ENCODE data around the gene CIRBP.

CIRBP gene

GRCh38 chr19:1292419-1293151, 23.5 kb downstream of the CIRBP start:
- Histone ChIP-seq H3K9ac (ENCODE audit: low read length) (peak overlapping the region; percentile 44; the same call in 1 of the 2 replicates), H3K27ac (ENCODE audit: low read length) (peak overlapping the region; percentile 7; the same call in 1 of the 2 replicates), H3K9me3 (ENCODE audit: insufficient read depth, low read length) (no peaks in the 10 kb centered on the region), H4K20me1 (ENCODE audit: insufficient read depth, low read length) (no peaks in the 10 kb centered on the region), H3K4me1 (ENCODE audit: low read length) (peaks cover 37% of the 10 kb centered on the region), H2AFZ (ENCODE audit: low read depth, low read length) (peak overlapping the region; percentile 62; the same call in 1 of the 2 replicates), H3K36me3 (replicated peaks; ENCODE audit: low read depth, low read length) (no peaks in the 10 kb centered on the region), H3K79me2 (ENCODE audit: low read length) (no peaks in the 10 kb centered on the region), H3K27me3 (ENCODE audit: low read depth, low read length) (peaks cover 33% of the 10 kb centered on the region), H3K4me2 (ENCODE audit: low read length) (peak overlapping the region; percentile 94), H3K4me3 (ENCODE audit: low read length) (peak overlapping the region; percentile 74)
- TF ChIP-seq EZH2phosphoT487 (IDR thresholded peaks at IDR 0.05; ENCODE audit: low read depth) (no peak), CTCF (IDR thresholded peaks at IDR 0.05; ENCODE audit: low read depth, low read length) (no peak)

DNA sequence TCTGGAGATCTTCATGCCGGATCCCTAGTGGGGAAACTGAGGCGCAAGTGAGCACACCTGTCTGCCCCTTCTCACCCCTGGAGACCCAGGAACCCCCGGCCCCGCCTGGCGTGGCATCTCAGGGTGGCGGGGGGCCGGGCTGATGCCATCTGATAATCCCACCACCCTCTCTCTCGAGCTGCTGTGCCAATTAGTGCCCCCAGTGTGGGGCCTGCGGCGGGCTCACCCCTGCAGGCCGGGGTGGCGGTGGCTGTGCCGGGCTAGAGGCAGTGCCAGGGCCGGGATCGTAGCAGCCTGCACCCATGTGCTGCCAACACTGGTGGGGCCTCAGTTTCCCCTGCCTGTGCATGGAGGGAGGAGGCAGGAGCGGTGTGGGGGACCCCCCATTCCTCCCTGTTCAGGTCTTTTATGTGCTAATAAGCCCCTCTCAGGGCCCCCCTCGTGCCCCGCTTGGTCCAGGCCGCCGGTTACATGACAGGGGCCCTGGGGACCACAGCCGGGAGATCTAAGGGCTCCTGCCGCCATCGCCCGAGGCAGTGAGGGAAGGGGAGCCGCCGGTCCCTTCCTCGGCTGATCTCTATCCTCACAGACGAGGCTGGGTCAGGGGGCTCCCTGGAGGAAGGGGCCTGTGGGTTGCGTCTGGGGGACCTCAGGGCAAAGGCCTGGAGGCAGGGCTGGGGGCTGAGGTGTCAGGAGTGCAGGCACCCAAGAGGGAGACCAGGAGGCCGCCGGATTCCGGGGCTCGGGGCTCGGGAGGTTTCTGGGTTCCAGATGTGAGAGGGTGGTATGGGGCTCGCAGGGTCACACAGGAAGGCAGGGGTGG, 24.9 kb downstream of the CIRBP start:
- H3K4me3 ChIP-seq (ENCODE audit: low read length) = no peak overlapping the region
- peaks cover 33% of the 10 kb centered on the region for H3K27me3 ChIP-seq (ENCODE audit: low read depth, low read length)
- H3K9me3 ChIP-seq (ENCODE audit: insufficient read depth, low read length) = no peaks in the 10 kb centered on the region
- no peak overlapping the region for H3K4me2 ChIP-seq (ENCODE audit: low read length)
- H3K4me1 ChIP-seq (ENCODE audit: low read length) = peaks cover 37% of the 10 kb centered on the region
- no peak overlapping the region for H3K27ac ChIP-seq (ENCODE audit: low read length)
- no peaks in the 10 kb centered on the region for H4K20me1 ChIP-seq (ENCODE audit: insufficient read depth, low read length)
- no peaks in the 10 kb centered on the region for H3K79me2 ChIP-seq (ENCODE audit: low read length)
- no peak overlapping the region for H2AFZ ChIP-seq (ENCODE audit: low read depth, low read length)
- no peak overlapping the region for H3K9ac ChIP-seq (ENCODE audit: low read length)
- TF ChIP-seq EZH2phosphoT487 (IDR thresholded peaks at IDR 0.05; ENCODE audit: low read depth) (no peak), CTCF (IDR thresholded peaks at IDR 0.05; ENCODE audit: low read depth, low read length) (no peak)
- no peaks in the 10 kb centered on the region for H3K36me3 ChIP-seq (replicated peaks; ENCODE audit: low read depth, low read length)

GRCh38 chr19:1294688-1295087, 25.6 kb downstream of the CIRBP start:
- H3K36me3 ChIP-seq (replicated peaks; ENCODE audit: low read depth, low read length) = no peaks in the 10 kb centered on the region
- H3K27me3 ChIP-seq (ENCODE audit: low read depth, low read length) = peaks cover 33% of the 10 kb centered on the region
- H3K9ac ChIP-seq (ENCODE audit: low read length) = no peak overlapping the region
- H3K4me3 ChIP-seq (ENCODE audit: low read length) = no peak overlapping the region
- no peak overlapping the region for H3K27ac ChIP-seq (ENCODE audit: low read length)
- H3K4me1 ChIP-seq (ENCODE audit: low read length) = peaks cover 34% of the 10 kb centered on the region
- H3K9me3 ChIP-seq (ENCODE audit: insufficient read depth, low read length) = no peaks in the 10 kb centered on the region
- no peak overlapping the region for H2AFZ ChIP-seq (ENCODE audit: low read depth, low read length)
- H4K20me1 ChIP-seq (ENCODE audit: insufficient read depth, low read length) = no peaks in the 10 kb centered on the region
- TF ChIP-seq CTCF (IDR thresholded peaks at IDR 0.05; ENCODE audit: low read depth, low read length) = no peak
- no peak for TF ChIP-seq EZH2phosphoT487 (IDR thresholded peaks at IDR 0.05; ENCODE audit: low read depth)
- H3K79me2 ChIP-seq (ENCODE audit: low read length) = no peaks in the 10 kb centered on the region
- no peak overlapping the region for H3K4me2 ChIP-seq (ENCODE audit: low read length)
